ENCODE data around the gene GNGT1.

DNA sequence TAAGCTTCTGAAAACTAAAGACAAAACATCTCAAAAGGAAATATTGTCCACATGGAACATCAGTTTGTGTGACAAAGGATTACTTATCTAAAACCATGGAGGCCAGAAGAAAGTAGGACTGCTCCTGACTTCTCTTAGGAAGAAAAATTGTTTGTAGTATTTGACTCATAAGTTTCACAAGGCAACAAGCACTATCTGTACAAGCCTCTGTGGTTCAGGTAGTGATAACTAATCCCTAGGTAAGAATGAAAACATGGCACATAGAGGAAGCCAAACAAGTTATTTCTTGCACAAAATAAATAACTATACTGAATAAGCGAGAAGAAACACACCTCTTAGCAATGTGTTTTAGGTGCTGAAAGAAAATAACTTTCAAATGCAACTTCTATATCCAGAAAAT is 46.1 kb upstream of the GNGT1 start:
- TF ChIP-seq, protein P1, sequence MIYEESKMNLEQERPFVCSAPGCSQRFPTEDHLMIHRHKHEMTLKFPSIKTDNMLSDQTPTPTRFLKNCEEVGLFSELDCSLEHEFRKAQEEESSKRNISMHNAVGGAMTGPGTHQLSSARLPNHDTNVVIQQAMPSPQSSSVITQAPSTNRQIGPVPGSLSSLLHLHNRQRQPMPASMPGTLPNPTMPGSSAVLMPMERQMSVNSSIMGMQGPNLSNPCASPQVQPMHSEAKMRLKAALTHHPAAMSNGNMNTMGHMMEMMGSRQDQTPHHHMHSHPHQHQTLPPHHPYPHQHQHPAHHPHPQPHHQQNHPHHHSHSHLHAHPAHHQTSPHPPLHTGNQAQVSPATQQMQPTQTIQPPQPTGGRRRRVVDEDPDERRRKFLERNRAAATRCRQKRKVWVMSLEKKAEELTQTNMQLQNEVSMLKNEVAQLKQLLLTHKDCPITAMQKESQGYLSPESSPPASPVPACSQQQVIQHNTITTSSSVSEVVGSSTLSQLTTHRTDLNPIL (CRISPR knock-in tag; IDR thresholded peaks at IDR 0.05; ENCODE audit: low read depth), result no peak
- TF ChIP-seq ZC3H10 (CRISPR knock-in tag; IDR thresholded peaks at IDR 0.05) (no peak), PPARA (CRISPR knock-in tag; IDR thresholded peaks at IDR 0.05; ENCODE audit: borderline replicate concordance) (no peak), ISL1 (CRISPR knock-in tag; IDR thresholded peaks at IDR 0.05) (no peak), TOX (CRISPR knock-in tag; IDR thresholded peaks at IDR 0.05; ENCODE audit: borderline replicate concordance) (no peak), ZFP30 (CRISPR knock-in tag; IDR thresholded peaks at IDR 0.05) (no peak), ZNF70 (CRISPR knock-in tag; IDR thresholded peaks at IDR 0.05) (no peak), RARB (CRISPR knock-in tag; IDR thresholded peaks at IDR 0.05) (no peak)
- TF ChIP-seq, protein P2, sequence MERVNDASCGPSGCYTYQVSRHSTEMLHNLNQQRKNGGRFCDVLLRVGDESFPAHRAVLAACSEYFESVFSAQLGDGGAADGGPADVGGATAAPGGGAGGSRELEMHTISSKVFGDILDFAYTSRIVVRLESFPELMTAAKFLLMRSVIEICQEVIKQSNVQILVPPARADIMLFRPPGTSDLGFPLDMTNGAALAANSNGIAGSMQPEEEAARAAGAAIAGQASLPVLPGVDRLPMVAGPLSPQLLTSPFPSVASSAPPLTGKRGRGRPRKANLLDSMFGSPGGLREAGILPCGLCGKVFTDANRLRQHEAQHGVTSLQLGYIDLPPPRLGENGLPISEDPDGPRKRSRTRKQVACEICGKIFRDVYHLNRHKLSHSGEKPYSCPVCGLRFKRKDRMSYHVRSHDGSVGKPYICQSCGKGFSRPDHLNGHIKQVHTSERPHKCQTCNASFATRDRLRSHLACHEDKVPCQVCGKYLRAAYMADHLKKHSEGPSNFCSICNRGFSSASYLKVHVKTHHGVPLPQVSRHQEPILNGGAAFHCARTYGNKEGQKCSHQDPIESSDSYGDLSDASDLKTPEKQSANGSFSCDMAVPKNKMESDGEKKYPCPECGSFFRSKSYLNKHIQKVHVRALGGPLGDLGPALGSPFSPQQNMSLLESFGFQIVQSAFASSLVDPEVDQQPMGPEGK (CRISPR knock-in tag; IDR thresholded peaks at IDR 0.05; ENCODE audit: borderline replicate concordance), result no peak

All from SK-N-SH treated with all-trans-retinoic acid at 6 μM for 48 hours (cell line).